ENCODE measurements around the gene FUOM. TPM values are rescaled to one million over a fixed set of nuclear protein-coding genes. Genes with fewer than 3 reads are reported as not detected.
A peak's percentile ranks its signal among the peaks of the same experiment; 100 is the strongest.

Gene FUOM
- polyA plus RNA-seq, 3 donors, result 29.8 to 56.8 (median 39.0) TPM

- WGBS (ENCODE audit: insufficient coverage), result 9% methylated on average over 34 of the region's 41 CpGs
- TF ChIP-seq CTCF (IDR thresholded peaks at IDR 0.05), result no peak
- no peak overlapping the region for H3K27ac ChIP-seq (ENCODE audit: low read depth in 1 of 2, low read length in 2 of 2)
- peak overlapping the region in 1 of 3 experiments; percentile 44 for H3K4me3 ChIP-seq (replicated peaks in 1 of 3; ENCODE audit: low read depth in 2 of 3, low read length in 3 of 3)
- Mint-ChIP-seq H3K36me3 (no peaks in the 10 kb centered on the region), H3K9me3 (peaks cover 0 to 18% (median 8%) of the 10 kb centered on the region in 7 donors), H3K27me3 (ENCODE audit: low read depth in 3 of 3) (peaks cover 28 to 43% (median 38%) of the 10 kb centered on the region in 3 donors), H3K4me3 (no peak overlapping the region), H3K27ac (no peak overlapping the region), H3K4me1 (peaks cover 7% of the 10 kb centered on the region)
- no peak overlapping the region for H2AFZ ChIP-seq (ENCODE audit: insufficient read depth, low read depth, low read length, poor library complexity, severe bottlenecking)
- peaks cover 7 to 12% of the 10 kb centered on the region in 2 donors for H3K4me1 ChIP-seq (ENCODE audit: control insufficient read depth in 1 of 2, insufficient read depth in 2 of 2, low read length in 2 of 2)
- no peak overlapping the region for H3K9ac ChIP-seq (ENCODE audit: insufficient read depth, low read length, poor library complexity, severe bottlenecking)
- no peak for DNase-seq
- no peaks in the 10 kb centered on the region for H3K36me3 ChIP-seq (replicated peaks in 1 of 2; ENCODE audit: control insufficient read depth in 1 of 2, insufficient read depth in 2 of 2, low read length in 2 of 2)
- no peaks in the 10 kb centered on the region for H3K79me2 ChIP-seq (ENCODE audit: insufficient read depth, low read length)
- peaks cover 5 to 33% of the 10 kb centered on the region in 2 donors for H3K9me3 ChIP-seq (replicated peaks in 1 of 2; ENCODE audit: control insufficient read depth in 1 of 2, insufficient read depth in 1 of 2, low read length in 2 of 2)
- intact Hi-C loops (cut with micrococcal nuclease), result no loop called here
- peaks cover 11 to 58% of the 10 kb centered on the region in 2 donors for H3K27me3 ChIP-seq (ENCODE audit: control insufficient read depth in 2 of 2, insufficient read depth in 2 of 2, low read length in 2 of 2)
- H4K20me1 ChIP-seq (ENCODE audit: insufficient read depth, low read length), result no peaks in the 10 kb centered on the region
- H3K4me2 ChIP-seq (replicated peaks; ENCODE audit: extremely low read depth, low read length, poor library complexity, severe bottlenecking), result peak overlapping the region; percentile 48
Observed at GRCh38 chr10:133336118-133336576, 21.7 kb downstream of the FUOM start.

- H3K4me2 ChIP-seq (replicated peaks; ENCODE audit: extremely low read depth, low read length, poor library complexity, severe bottlenecking), result peak overlapping the region; percentile 48
- no peaks in the 10 kb centered on the region for H3K79me2 ChIP-seq (ENCODE audit: insufficient read depth, low read length)
- intact Hi-C loops (cut with micrococcal nuclease), result no loop called here
- Mint-ChIP-seq H3K27ac (no peak overlapping the region), H3K36me3 (no peaks in the 10 kb centered on the region), H3K9me3 (peaks cover 0 to 18% (median 7%) of the 10 kb centered on the region in 7 donors), H3K4me1 (peaks cover 7% of the 10 kb centered on the region), H3K4me3 (peak overlapping the region; percentile 9 to 70), H3K27me3 (ENCODE audit: low read depth in 3 of 3) (peaks cover 32 to 48% (median 43%) of the 10 kb centered on the region in 3 donors)
- peak overlapping the region; percentile 41 for H2AFZ ChIP-seq (ENCODE audit: insufficient read depth, low read depth, low read length, poor library complexity, severe bottlenecking)
- peak overlapping the region in 1 of 3 experiments; percentile 44 for H3K4me3 ChIP-seq (replicated peaks in 1 of 3; ENCODE audit: low read depth in 2 of 3, low read length in 3 of 3)
- TF ChIP-seq CTCF (IDR thresholded peaks at IDR 0.05), result no peak
- H3K9ac ChIP-seq (ENCODE audit: insufficient read depth, low read length, poor library complexity, severe bottlenecking), result peak overlapping the region; percentile 8
- H3K27me3 ChIP-seq (ENCODE audit: control insufficient read depth in 2 of 2, insufficient read depth in 2 of 2, low read length in 2 of 2), result peaks cover 11 to 63% of the 10 kb centered on the region in 2 donors
- no peaks in the 10 kb centered on the region for H4K20me1 ChIP-seq (ENCODE audit: insufficient read depth, low read length)
- no peak overlapping the region for H3K27ac ChIP-seq (ENCODE audit: low read depth in 1 of 2, low read length in 2 of 2)
- peaks cover 7 to 12% of the 10 kb centered on the region in 2 donors for H3K4me1 ChIP-seq (ENCODE audit: control insufficient read depth in 1 of 2, insufficient read depth in 2 of 2, low read length in 2 of 2)
- peak; percentile 28 to 68 (median 44) for DNase-seq
- WGBS (ENCODE audit: insufficient coverage), result 2% methylated on average over 57 of the region's 75 CpGs
- H3K9me3 ChIP-seq (replicated peaks in 1 of 2; ENCODE audit: control insufficient read depth in 1 of 2, insufficient read depth in 1 of 2, low read length in 2 of 2), result peaks cover 5 to 33% of the 10 kb centered on the region in 2 donors
- no peaks in the 10 kb centered on the region for H3K36me3 ChIP-seq (replicated peaks in 1 of 2; ENCODE audit: control insufficient read depth in 1 of 2, insufficient read depth in 2 of 2, low read length in 2 of 2)
Observed at GRCh38 chr10:133335246-133336117, 22.3 kb downstream of the FUOM start.
